Measurements from ENCODE around the gene PTPRR. TPM values are rescaled to one million over a fixed set of nuclear protein-coding genes. Genes with fewer than 3 reads are reported as not detected.

The PTPRR gene
- total RNA-seq, 4 donors from 2014 or later: 0.24 to 0.95 (median 0.30) TPM

- no peak for DNase-seq (ENCODE audit: low spot score)
- TF ChIP-seq CTCF (IDR thresholded peaks at IDR 0.05): no peak
- ATAC-seq (ENCODE audit: low FRiP score): no peak
These were observed 156.9 kb downstream of the PTPRR start for GRCh38 chr12:70763666-70764065.

DNA sequence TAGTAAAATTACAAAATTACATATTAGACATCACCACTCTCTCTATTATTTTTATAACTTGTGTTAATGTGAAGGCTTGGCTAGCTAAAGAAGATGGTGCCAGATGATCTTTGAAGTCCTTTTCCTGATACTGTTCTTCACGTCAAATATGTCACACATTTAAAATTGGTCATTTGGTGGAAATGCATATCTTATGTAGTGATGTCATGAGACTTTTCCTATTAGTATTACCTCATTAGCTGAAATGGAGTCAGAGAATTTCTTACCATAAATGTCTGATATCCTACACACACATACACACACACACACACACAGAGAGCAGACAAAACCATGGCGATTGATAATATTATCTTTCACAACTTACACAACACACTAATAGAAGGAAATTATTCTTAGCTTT lies 158.5 kb downstream of the PTPRR start:
- ATAC-seq (ENCODE audit: low FRiP score) (no peak), DNase-seq (ENCODE audit: low spot score) (no peak)
- TF ChIP-seq CTCF (IDR thresholded peaks at IDR 0.05): no peak

DNA sequence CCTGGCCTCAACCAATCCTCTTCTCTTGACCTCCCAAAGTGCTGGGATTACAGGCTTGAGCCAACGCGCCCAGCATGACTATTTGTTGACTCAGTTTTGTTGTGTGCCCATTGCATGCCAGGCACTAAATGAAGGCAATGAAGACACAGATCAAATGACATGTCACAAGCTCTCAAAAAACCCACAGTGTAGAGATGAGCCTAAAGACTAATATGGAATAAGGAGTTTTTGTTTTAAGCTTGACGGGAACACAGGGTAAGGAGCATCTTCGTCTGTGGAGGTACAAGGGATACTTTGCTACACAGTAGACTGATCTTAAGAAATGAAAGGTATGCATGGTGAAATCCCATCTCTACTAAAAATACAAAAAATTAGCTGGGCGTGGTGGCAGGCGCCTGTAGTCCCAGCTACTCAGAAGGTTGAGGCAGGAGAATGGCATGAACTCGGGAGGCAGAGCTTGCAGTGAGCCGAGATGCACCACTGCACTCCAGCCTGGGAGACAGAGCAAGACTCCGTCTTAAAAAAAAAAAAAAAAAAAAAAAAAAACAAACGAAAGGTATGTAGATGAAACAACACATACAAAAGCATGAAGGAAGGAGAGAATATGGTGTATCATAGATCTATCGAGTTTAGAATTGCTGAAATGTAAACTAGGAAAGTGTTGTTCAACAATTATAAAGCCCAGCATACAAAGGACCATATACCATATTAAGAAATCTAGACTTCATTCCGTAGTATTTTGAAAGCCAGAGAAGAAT lies 161.2 kb downstream of the PTPRR start:
- ATAC-seq (ENCODE audit: low FRiP score) (no peak), DNase-seq (ENCODE audit: low spot score) (no peak)
- TF ChIP-seq CTCF (IDR thresholded peaks at IDR 0.05): no peak

DNA sequence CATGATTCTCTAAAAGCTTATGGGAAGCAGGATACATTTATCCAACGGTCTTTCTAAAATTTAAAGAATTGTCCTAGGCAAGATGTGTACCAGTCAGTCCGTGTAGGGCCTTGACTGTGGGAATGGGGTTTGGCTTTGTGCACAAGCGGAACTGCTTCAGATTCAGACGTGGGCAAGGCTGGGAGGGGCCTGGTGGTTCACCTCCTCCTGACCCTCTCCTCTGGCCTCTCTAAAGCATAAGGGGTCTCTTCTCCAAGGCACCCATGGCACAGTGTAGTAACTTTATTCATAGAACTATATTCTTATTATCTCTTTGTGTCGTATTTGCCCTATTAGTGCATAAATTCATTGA lies 162.1 kb downstream of the PTPRR start:
- no peak for TF ChIP-seq CTCF (IDR thresholded peaks at IDR 0.05)
- DNase-seq (ENCODE audit: low spot score) (no peak), ATAC-seq (ENCODE audit: low FRiP score) (no peak)

- DNase-seq (ENCODE audit: low spot score) (no peak), ATAC-seq (ENCODE audit: low FRiP score) (no peak)
- TF ChIP-seq CTCF (IDR thresholded peaks at IDR 0.05): no peak
These were observed 162.6 kb downstream of the PTPRR start for GRCh38 chr12:70757830-70758493.

DNA sequence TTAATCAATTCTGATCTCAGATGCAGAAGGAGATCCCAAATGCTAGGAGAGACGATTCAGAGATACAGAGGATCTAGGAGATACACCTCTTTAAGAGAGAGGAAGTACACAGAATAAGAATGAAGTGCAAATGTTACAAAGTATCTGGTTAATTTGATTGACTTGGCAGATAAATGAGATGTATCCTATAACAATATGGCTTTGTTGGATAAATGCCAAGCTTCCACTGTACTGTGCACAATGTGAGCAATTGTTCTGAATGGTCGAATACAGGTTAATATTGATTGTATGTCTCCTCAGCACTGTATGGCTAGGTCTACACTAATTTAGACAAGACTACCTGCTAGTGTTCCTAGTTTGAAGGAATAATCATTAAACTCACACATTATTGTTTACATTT lies 163.7 kb downstream of the PTPRR start:
- DNase-seq (ENCODE audit: low spot score) (no peak), ATAC-seq (ENCODE audit: low FRiP score) (no peak)
- TF ChIP-seq CTCF (IDR thresholded peaks at IDR 0.05): no peak

GRCh38 chr12:70756118-70756517 lies 164.4 kb downstream of the PTPRR start:
- ATAC-seq (ENCODE audit: low FRiP score) (no peak), DNase-seq (ENCODE audit: low spot score) (no peak)
- no peak for TF ChIP-seq CTCF (IDR thresholded peaks at IDR 0.05)
